Memory B cell (primary cell): ENCODE data around the gene EXOSC1.
"Not testable (repeated sequence)": the region's sequence is repeated elsewhere in the genome, so short reads cannot be mapped to it uniquely, and the experiment has no call there.

Experiments
- ATAC-seq: fragments of 150-1000 bp; cut with Tn5 transposase; 2 replicates; pipeline ENCODE4 v1.10.0; 2021; ENCODE audit warnings: low read depth, mild to moderate bottlenecking, moderate library complexity
- DNase-seq, 2 donors: peaks; one replicate each; pipeline ENCODE4 v3.0.0; 2022; ENCODE audit warnings: low spot score in 2 of 2
- H3K27ac Mint-ChIP-seq: one replicate; pipeline ENCODE4 v1.8.0; 2022; ENCODE audit warnings: mild to moderate bottlenecking, moderate library complexity, mixed read lengths
- H3K27me3 Mint-ChIP-seq: one replicate; pipeline ENCODE4 v1.8.0; 2022; ENCODE audit warnings: mixed read lengths
- H3K36me3 Mint-ChIP-seq: one replicate; pipeline ENCODE4 v1.8.0; 2022; ENCODE audit warnings: mild to moderate bottlenecking, mixed read lengths
- H3K4me1 Mint-ChIP-seq: one replicate; pipeline ENCODE4 v1.8.0; 2022; ENCODE audit warnings: mixed read lengths
- H3K4me3 Mint-ChIP-seq: one replicate; pipeline ENCODE4 v1.8.0; 2022; ENCODE audit warnings: mild to moderate bottlenecking, moderate library complexity, mixed read lengths
- H3K9me3 Mint-ChIP-seq: one replicate; pipeline ENCODE4 v1.8.0; 2022; ENCODE audit warnings: mixed read lengths

EXOSC1 gene

GRCh38 chr10:97445722-97446639 lies at the start of gene EXOSC1, which contains the start of gene ZDHHC16:
Gene EXOSC1 (minus strand): TSS chr10:97446006. CDS start chr10:97445985, 21 bp downstream.
Gene ZDHHC16 (plus strand): TSS chr10:97446175. CDS start chr10:97451676, 5,501 bp downstream.
- Mint-ChIP-seq H3K9me3 (no peaks in the 10 kb centered on the region), H3K4me3 (peak within 1 kb of the TSS; percentile 92), H3K27me3 (no peaks in the 10 kb centered on the region), H3K27ac (peak within 1 kb of the TSS; percentile 92), H3K4me1 (peaks cover 30% of the 10 kb centered on the region), H3K36me3 (peaks cover 6% of the 10 kb centered on the region)
- DNase-seq: peak; percentile 79
- peak; percentile 96 for ATAC-seq

DNA sequence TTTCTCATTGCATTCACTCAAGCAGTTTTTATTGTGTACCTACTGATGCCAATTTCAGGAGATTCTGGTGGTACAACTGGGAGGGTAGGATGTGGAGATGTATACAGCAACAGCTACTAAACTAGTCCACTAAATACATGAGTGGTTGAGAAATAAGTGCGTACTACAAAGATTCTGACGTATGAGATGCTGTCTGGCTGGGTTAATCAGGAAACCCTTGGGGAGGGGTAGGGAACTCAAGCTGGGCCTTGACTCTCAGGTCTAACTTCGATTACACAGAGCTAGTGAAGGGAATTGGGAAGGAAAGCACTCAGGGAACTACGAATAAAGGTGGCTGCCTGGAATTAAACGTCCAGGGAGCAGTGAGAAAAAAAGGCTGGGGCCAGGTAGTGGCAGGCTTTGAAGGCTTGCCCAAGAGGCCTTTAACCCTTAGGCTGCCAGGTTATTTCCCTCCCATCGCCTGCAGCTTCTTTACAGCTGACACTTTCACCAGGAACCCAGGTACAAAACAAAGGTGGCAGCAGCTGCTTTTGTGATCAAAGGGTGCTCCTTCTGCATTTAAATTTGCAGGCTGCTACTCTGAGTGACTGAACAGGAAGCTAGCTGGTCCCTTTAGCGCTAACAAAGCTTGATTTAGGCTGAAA lies 49.2 kb upstream of the EXOSC1 start:
- Mint-ChIP-seq H3K27ac (peak overlapping the region; percentile 81), H3K27me3 (no peaks in the 10 kb centered on the region), H3K4me3 (no peak overlapping the region), H3K9me3 (no peaks in the 10 kb centered on the region), H3K4me1 (peaks cover 20% of the 10 kb centered on the region), H3K36me3 (no peaks in the 10 kb centered on the region)
- no peak for ATAC-seq
- no peak for DNase-seq

DNA sequence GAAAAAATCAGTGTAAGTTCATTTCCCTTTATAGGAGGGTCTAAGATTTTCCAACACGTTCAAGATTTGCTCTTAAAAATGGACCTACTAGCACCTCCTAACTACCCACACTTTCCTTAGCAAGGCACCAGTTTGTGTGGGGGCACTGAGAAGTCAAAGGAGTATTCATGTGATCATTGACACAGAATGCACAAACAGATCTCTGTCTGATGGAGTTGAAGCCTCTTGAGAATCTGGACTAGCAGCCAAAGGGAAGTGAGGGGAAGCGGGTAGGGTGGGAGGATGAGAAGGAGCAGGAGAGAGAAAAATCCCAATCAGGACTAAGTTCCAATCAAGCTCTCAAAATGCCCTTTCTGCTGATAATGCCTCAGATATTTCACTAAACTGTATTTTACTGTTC lies 48.3 kb upstream of the EXOSC1 start:
- H3K4me1 Mint-ChIP-seq: peaks cover 22% of the 10 kb centered on the region
- no peak for DNase-seq
- no peak overlapping the region for H3K4me3 Mint-ChIP-seq
- no peaks in the 10 kb centered on the region for H3K36me3 Mint-ChIP-seq
- ATAC-seq: no peak
- H3K27ac Mint-ChIP-seq: no peak overlapping the region
- H3K27me3 Mint-ChIP-seq: no peaks in the 10 kb centered on the region
- no peaks in the 10 kb centered on the region for H3K9me3 Mint-ChIP-seq

DNA sequence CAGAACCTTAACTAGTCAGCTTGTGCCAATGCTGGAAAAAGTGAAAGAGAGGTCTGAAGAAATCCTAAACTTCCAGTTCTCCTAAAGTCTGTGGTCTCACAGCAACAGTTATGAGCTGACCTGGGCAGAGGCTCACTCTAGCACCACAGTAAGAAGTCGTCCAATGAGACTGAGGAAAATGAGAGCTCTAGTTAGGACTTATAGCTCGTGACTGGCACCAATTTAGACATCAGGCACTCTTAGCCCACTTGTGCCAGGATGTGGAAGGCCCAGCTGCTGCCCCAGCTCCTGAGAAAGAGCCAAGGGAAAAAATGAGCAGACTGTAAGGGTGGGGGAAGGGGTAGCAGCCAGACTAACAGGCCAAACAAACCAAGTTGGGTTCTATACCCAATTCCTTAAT lies 44.8 kb upstream of the EXOSC1 start:
- no peak overlapping the region for H3K4me3 Mint-ChIP-seq
- ATAC-seq (no peak), DNase-seq (no peak)
- peaks cover 17% of the 10 kb centered on the region for H3K4me1 Mint-ChIP-seq
- no peaks in the 10 kb centered on the region for H3K27me3 Mint-ChIP-seq
- H3K36me3 Mint-ChIP-seq: peaks cover 2% of the 10 kb centered on the region
- no peaks in the 10 kb centered on the region for H3K9me3 Mint-ChIP-seq
- no peak overlapping the region for H3K27ac Mint-ChIP-seq

GRCh38 chr10:97485647-97486281 lies 40.0 kb upstream of the EXOSC1 start:
- Mint-ChIP-seq H3K4me1 (peaks cover 10% of the 10 kb centered on the region), H3K9me3 (no peaks in the 10 kb centered on the region), H3K36me3 (peaks cover 11% of the 10 kb centered on the region), H3K27me3 (no peaks in the 10 kb centered on the region), H3K4me3 (no peak overlapping the region), H3K27ac (no peak overlapping the region)
- ATAC-seq (no peak), DNase-seq (no peak)

DNA sequence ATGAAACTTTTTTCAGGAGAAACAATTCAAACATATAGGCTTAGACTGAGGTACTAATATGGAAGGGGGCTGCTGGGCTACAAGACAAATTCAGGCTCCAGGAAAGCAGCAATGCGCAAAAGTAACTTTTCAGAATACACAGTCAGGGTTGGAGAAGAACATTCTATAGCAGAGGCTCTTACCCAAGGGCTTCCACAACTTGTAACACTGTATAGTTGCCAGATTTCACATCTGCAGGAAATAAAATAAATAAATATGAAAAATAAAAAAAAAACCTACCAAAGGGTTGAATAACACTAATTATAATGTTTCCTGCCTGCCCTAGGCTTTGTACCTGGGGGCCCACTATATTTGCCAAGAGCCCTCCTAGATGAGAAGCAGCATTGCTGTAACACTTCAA lies 38.1 kb upstream of the EXOSC1 start:
- no peak for DNase-seq
- no peak for ATAC-seq
- Mint-ChIP-seq H3K27ac (no peak overlapping the region), H3K9me3 (no peaks in the 10 kb centered on the region), H3K27me3 (no peaks in the 10 kb centered on the region), H3K36me3 (peaks cover 19% of the 10 kb centered on the region), H3K4me1 (peaks cover under 1% of the 10 kb centered on the region), H3K4me3 (no peak overlapping the region)

- H3K36me3 Mint-ChIP-seq: peaks cover 19% of the 10 kb centered on the region
- H3K4me1 Mint-ChIP-seq: no peaks in the 10 kb centered on the region
- no peak for ATAC-seq
- H3K27ac Mint-ChIP-seq: no peak overlapping the region
- DNase-seq: no peak
- no peaks in the 10 kb centered on the region for H3K27me3 Mint-ChIP-seq
- H3K9me3 Mint-ChIP-seq: no peaks in the 10 kb centered on the region
- H3K4me3 Mint-ChIP-seq: no peak overlapping the region
These were observed 37.7 kb upstream of the EXOSC1 start for GRCh38 chr10:97483506-97483905.

- ATAC-seq (no peak), DNase-seq (no peak)
- Mint-ChIP-seq H3K4me3 (no peak overlapping the region), H3K4me1 (no peaks in the 10 kb centered on the region), H3K9me3 (no peaks in the 10 kb centered on the region), H3K27ac (no peak overlapping the region), H3K27me3 (no peaks in the 10 kb centered on the region), H3K36me3 (peaks cover 22% of the 10 kb centered on the region)
These were observed 36.6 kb upstream of the EXOSC1 start for GRCh38 chr10:97482381-97482780.

DNA sequence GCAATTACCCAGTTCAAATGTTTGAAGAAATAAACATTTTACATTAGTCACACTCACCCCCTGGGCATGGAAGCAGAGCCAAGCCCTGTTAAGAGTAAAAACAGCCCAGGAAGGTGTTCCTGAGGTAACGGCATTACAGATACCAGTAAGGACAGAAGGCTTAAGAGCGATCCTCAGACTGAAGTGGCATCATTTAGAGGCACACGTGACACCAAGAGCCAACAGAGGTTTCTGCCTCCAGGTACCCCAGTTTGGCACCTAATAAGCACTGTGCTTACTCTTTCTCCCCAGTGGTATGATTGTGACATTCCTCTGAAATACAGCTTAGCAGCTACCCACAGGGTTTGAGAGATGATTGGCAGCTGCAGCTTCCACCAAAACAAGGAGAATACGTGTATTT lies 35.3 kb upstream of the EXOSC1 start:
- Mint-ChIP-seq H3K27me3 (no peaks in the 10 kb centered on the region), H3K36me3 (peaks cover 33% of the 10 kb centered on the region), H3K4me1 (no peaks in the 10 kb centered on the region), H3K27ac (no peak overlapping the region), H3K4me3 (no peak overlapping the region), H3K9me3 (no peaks in the 10 kb centered on the region)
- ATAC-seq (no peak), DNase-seq (no peak)

DNA sequence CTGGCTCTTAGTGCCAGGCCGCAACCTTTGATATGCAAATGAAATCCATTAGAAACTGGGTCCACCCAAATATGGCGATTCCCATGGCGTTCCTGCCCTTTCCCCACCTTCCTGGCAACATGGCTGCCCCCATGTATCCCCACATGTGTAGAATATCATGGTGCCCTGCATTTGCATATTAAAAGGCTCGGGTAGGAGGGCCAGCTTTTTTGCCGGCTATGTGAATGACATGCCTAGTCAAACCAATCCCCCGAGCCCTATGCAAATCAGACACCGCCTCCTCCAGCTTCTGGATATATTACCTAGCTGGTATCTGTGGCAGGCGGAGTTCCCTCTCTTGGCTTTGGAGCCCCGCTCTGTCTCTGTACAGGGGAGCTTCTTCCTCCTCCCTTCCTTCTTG lies 34.1 kb upstream of the EXOSC1 start:
- Mint-ChIP-seq H3K27me3 (no peaks in the 10 kb centered on the region), H3K4me1 (no peaks in the 10 kb centered on the region), H3K9me3 (peaks cover 3% of the 10 kb centered on the region), H3K27ac (no peak overlapping the region), H3K36me3 (peaks cover 41% of the 10 kb centered on the region), H3K4me3 (no peak overlapping the region)
- ATAC-seq (no peak), DNase-seq (no peak)

DNA sequence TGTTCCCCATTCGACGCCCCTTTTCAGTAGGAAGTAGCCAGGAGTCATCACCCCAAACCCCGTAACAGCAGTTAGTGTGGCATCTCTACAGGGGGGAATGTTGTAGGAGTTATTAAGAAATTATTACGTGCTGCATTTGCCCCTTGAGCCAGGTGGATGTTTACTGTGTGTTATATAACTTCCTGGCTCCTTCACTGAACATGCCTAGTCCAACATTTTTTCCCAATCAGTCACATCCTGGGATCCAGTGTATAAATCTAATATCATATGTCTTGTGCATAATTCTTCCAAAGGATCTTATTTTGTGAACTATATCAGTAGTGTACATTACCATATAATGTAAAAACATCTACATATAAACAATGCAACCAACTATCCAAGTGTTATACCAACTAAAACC lies 33.6 kb upstream of the EXOSC1 start:
- H3K36me3 Mint-ChIP-seq: peaks cover 42% of the 10 kb centered on the region
- H3K4me3 Mint-ChIP-seq, H3K9me3 Mint-ChIP-seq, H3K27me3 Mint-ChIP-seq, ATAC-seq, DNase-seq, H3K27ac Mint-ChIP-seq, H3K4me1 Mint-ChIP-seq: not testable (repeated sequence)

DNA sequence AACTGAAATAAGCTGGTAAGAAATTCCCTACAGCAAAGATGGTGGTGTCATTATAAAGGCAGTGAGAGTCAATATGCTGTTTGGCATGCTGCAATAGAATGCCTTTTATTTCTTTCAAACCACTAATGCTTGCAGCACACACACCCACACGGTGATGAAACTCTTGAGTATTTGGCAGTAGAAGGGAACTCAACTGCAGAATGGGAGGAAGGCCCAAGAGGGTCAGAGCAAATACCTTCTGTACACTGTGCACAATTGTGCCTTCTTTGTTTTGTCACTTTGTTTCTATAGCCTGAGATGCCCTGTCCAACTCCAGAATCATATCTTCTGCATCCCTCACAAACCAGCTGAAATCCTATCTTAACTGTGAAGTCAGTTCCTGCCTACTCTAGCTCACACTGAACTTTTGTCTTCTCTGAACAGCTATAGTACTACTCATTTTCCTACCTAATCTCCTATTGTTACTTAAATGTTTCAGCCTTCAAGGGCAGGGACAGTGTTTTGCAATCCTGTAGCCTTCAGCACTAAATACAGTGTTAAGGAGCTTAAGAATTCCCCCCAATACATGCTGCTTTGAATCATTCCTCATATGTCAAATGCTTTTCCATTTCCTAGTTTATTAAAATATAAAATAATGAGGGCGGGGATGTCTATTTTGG lies 30.3 kb upstream of the EXOSC1 start:
- Mint-ChIP-seq H3K27ac (no peak overlapping the region), H3K4me3 (no peak overlapping the region), H3K36me3 (peaks cover 44% of the 10 kb centered on the region), H3K9me3 (peaks cover 4% of the 10 kb centered on the region), H3K27me3 (no peaks in the 10 kb centered on the region), H3K4me1 (no peaks in the 10 kb centered on the region)
- no peak for DNase-seq
- ATAC-seq: no peak

- no peak overlapping the region for H3K27ac Mint-ChIP-seq
- DNase-seq: no peak
- H3K27me3 Mint-ChIP-seq: no peaks in the 10 kb centered on the region
- H3K9me3 Mint-ChIP-seq: peaks cover 4% of the 10 kb centered on the region
- H3K4me1 Mint-ChIP-seq: no peaks in the 10 kb centered on the region
- no peak for ATAC-seq
- H3K36me3 Mint-ChIP-seq: peaks cover 39% of the 10 kb centered on the region
- H3K4me3 Mint-ChIP-seq: no peak overlapping the region
These were observed 29.1 kb upstream of the EXOSC1 start for GRCh38 chr10:97474918-97475317.

GRCh38 chr10:97468781-97469180 lies 23.0 kb upstream of the EXOSC1 start:
- DNase-seq, H3K9me3 Mint-ChIP-seq, H3K27ac Mint-ChIP-seq, H3K27me3 Mint-ChIP-seq, H3K4me1 Mint-ChIP-seq, H3K4me3 Mint-ChIP-seq, ATAC-seq: not testable (repeated sequence)
- H3K36me3 Mint-ChIP-seq: peaks cover 15% of the 10 kb centered on the region
